ENCODE results near the gene APCDD1.

Gene APCDD1

DNA sequence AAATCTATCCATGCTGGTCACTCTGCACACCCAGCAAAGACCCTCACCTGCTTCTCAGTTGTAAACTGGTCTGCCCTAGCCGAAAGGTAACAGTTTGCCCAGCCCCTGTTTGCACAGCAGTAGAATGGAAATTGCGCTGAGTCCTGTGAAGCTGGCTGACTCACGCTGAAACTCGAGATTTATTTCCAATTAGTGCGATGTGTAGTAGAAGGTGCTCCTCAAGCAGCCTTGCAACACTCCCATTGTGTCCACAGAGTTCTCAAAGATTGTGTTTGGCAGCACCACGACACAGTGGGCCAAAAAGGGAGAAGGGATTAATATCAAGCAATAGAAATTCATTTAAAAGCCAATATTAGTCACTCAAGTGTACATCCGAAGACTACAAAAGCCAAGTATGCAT, 21.7 kb upstream of the APCDD1 start:
- DNase-seq: no peak

DNA sequence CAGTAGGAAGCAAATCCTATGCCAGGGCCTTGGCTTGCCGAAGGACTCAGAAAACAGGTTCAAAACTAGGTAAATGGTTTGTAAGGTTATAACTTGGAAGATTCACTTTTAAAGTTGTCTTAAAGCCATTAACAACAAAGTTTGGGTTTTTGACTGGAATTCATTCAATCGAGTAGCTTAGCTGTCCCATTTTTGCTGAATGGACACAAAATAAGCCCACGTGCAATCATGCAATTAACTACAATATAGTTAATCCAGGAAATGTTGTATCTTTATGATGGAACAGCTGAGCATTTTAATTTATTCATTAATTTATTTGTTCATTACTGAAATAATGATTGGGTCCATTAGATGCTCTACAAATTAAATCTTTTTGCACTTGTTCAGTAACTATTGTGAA, 18.3 kb upstream of the APCDD1 start:
- DNase-seq: no peak

DNA sequence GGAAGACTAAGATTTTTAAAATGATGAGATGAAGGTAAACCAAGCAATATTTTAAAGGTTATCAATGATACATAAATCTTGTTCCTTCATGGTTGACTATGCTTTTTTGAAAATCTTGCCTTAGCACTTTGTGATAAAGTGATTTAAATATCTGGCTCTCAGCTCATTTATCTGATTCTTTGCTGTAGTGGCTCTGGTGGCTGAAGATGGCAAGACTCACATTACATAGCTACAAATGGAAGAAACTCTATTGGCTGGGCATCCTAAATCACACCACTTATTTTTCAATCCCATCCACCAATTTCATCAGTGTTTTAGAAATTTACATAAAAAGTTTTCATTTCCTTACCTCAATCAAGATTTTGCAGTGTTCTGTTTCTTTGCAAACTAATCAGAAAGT, 16.6 kb upstream of the APCDD1 start:
- DNase-seq: no peak

DNA sequence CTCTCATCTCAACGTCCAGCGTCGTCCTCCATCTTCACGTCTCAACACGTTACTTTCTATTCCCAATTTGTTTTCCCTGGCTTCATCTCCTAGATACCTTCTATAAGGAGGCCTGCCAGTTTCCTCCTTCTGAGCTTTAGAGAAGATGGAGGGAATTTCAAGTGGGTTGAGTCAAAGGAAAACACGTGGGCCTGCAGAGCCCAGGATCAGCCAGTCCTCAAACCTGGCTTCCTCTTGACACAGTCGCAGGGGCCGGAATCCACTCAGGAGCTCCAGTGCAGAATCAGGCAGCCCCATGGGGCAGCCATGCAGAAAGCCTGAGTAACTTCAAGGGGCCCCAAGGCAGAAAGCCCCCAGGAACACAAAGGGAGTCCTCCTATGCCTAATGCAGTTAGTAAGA, 14.5 kb upstream of the APCDD1 start:
- no peak for DNase-seq

DNA sequence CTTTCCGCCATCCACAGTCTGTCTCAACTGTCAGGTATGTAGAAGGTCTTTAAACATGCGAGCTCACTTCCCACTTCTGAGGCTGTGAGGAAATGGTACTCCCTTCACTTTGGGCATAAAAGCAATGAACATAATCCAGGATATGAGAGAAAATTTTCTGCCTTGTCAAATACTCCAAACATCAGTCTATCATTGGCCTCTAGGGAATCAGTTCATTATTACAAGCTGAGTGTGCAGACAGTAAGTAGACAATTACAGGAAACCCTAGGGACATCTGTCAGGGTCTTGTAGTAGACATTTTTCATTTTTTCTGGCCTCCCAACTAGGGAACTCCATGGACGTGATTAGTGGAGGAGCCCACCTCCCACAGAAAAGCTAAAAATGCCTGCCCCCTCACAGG, 13.6 kb upstream of the APCDD1 start:
- DNase-seq: no peak

DNA sequence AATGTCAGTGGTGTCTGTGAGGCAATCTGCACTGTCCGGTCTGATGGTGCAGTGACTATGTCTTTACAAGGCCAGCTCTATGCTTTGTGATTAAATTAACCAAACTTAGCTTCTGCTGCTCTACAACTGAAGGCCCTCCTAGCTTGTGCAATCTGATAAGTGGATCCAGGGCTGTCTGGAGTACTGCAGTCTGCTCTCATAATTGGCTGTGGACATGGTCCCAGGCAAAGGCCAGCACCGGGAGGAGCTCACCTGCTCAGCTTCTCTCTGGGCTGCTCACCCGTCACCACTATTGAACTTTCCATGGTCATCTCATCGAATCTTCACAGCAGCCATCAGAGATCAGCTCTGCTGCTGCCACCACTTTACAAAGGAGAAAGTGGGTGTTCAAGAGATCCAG, 13.0 kb upstream of the APCDD1 start:
- no peak for DNase-seq

DNA sequence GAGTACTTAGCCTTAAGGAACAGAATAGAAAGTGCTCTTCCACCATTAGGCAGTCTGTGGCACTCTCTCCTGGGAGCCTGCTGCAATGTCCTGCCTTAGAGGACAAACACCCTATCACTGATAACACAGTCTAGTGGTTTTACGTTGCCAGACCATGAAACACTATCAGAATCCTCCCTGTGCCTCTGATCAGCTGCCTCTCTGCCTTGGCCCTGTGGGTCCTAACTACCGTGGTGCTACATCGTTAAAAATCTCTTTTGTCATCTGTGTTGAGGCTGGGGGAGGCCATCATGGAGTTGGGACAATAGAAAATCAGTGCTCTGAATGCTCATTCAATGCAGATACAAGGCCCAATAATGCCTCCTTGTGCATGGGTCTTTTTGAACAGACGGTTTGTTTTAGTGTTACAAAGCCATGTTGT, 11.9 kb upstream of the APCDD1 start:
- DNase-seq: no peak

DNA sequence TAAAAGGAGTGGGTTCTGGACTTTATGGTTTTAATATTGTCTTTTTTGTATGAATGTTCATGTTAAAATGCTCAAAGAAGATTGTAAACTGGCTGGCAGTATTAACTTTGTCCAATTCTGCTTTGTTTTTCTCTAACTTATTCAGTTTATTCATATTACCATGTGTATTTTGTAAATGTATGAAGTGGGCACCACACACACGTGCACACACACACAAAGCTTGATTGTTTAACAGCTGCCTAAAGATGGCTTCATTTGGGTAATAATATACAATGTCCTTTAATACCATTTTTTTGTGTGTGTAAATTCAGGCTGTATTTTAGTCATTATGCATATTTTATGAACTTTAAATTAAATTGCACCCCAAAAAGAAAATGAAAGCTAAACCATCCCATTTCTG, 11.4 kb upstream of the APCDD1 start:
- no peak for DNase-seq

DNA sequence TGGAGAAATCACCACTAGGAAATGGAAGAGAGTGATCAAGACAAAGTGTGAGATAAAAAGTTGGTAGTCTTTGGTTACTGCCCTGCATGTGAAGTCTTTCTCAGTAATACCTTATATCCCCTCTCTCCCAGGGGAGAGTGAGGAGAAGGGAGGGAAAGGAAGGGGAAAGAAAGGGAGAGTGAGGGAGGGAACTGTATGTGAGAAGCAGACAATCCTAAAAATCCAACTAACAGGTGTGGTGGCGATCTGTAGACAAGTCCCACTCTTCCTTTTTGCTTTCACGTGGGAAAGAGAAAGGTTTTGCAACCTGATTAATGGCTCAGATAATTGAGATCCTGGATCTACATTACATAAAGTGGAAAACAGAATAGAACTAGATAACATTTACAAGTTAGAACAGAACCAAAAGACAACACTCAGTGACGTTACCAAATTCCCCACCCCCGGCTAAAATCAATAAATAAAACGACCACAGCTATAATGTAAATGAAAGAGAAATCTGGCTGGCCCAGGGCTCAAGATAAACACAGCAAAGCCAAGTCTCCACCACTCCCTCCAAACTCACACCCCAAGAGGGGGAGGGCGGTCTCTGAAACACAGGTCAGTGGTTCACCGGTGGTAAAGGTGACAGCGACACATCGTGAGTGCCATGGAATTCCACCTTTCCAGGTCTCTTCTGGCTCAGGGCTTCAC, 10.0 kb upstream of the APCDD1 start:
- DNase-seq: no peak

DNA sequence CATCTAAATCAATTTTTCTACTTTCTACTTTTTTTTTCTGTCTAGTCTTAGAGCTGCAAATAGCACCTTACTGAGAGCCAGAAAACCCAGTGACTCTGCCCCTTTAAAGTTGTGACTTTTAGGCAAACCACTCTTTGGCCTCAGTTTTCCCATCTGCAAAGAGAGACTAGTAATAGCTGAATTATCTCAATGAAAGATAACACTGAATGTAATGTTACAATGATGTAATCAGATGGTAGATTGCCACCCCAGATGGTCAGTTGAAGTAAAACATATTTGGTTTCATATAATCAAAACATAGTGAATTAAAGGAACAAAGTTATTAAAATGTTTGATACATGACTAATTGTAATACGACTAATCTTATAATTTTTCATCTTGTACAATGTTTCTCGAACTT, 5.0 kb upstream of the APCDD1 start:
- DNase-seq: no peak

DNA sequence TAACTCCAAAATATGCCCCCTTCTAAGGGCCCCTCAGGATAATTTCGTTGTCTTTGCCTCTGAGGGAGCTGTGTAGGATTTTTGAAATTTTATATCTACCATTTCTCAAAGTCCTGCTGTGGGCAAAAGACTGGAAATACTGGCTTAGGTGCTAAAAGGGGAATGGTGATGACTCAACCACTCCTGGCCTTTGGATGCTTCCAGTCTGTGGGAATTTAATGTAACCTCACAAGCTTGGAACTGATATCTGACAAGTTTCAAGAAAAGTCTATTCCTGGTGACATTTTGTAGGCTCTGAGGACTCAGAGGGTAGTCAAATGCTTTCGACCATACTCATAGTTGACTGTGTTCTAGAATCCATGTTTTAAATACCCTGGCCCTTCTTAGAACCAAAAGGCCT, 3.4 kb upstream of the APCDD1 start:
- DNase-seq: no peak

DNA sequence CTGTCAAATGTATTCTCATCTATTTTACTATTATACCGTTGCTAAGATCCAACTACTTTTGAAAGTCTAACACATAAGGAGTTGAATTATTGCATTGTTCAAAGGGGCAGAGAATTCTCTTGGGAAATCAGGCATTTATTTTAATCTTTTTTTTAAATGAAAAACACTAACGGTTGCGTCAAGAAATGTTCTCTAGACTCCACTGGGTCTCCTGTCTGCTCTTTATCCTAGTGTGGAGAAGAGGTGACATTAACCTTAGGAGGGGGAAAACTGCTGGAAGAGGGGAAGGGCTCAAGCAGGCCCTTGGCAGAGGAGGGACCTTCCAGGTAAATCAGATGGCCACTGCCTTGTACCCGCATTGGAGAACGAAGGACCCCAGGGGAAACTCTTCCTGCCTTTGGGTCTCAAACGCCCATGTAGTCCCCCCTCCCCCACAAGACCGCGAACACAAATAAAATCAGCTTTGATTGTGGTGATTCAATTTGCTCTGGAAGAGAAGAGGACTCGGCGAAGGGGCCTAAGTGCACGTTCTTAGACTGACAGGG, 1.1 kb upstream of the APCDD1 start:
- no peak for DNase-seq

DNA sequence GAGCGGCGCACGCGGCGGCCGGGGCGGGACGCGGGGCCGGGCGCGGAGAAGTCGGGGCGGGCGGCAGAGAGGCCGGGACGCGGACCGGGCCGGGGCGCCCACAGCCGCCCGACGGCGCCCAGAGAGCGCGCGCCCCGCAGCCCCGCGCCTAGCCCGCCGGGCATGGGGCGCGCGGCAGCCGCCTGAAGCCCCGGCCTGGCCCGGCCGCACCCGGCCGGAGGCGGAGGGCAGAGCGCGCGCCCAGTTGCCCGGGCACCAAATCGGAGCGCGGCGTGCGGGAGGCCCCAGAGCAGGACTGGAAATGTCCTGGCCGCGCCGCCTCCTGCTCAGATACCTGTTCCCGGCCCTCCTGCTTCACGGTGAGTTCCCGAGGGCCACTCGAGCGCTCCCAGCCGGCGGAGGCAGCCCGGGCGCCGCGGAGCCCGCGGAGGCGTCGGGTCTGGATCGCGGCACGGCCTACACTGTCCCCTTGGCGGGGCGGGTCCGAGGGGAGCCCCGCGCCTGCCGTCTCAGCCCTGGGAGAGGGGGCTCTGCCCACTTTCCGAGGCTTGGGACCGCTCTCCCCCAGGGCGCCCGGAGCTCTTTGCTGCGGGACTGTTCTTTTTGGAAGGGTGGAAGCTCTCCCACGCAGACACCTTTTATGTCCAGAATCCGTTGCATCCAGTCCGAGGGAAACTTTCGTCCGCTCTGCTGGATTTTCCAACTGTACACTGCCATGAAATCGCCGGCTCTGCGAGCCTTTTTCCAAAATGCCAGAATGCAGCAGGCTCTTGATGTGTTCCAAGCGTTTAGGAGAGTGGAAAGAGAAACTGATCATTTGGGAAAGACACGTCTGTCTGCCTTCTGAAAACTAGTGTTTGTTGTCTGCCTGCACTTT, 484 bp downstream of the APCDD1 start:
- no peak for DNase-seq

DNA sequence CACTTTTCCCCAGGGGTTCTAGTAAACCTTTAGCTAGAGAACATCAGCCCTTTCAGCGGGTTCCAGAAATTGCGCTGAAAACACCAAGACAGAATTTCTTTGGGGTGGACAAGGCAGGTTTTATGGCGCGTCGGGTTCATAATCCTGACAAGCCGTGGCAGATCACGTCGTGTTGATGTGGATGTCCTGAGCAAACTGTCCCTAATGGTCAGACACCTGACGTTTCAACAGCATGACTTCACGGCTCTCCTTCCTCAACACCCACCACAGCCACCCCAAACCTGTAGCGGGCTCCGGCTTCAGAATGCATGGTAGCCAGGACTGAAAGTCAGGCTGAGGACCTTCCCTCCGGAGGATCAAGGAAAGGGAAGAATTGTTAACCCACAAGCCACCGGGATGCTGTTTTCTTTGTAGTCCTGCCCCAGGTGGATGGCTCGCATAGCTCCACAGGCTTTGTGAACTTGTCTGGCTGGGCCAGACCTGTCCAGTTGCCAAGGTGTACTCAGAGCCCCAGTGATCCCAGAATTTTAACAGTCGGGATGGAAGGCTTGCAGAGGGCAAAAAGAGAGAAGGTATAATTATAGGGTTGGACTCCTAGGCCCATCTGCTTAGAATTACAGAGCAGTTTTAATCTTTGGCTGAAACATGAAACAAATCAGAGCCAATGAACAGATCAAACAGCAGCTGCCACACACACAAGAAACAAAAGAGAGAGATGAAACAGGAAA, 1.5 kb downstream of the APCDD1 start:
- no peak for DNase-seq

DNA sequence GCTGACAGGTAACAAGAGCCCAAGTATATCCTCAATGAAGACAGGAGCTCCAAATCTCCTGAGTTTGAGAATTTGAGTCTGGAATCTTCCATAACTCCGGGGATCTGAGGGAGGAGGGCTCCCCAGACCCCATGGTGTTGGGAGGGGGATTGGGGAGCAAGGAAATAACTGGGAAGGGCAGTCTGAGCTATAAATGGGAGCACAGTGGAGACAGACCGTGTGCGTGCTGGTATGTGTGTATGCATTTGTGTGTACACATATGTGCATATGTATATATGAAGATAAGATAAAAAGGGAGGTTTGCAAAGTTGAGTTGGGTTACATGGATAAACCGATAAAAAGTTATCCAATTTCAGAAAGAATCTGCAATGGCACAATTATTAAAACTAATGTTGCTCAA, 2.3 kb downstream of the APCDD1 start:
- DNase-seq: no peak

DNA sequence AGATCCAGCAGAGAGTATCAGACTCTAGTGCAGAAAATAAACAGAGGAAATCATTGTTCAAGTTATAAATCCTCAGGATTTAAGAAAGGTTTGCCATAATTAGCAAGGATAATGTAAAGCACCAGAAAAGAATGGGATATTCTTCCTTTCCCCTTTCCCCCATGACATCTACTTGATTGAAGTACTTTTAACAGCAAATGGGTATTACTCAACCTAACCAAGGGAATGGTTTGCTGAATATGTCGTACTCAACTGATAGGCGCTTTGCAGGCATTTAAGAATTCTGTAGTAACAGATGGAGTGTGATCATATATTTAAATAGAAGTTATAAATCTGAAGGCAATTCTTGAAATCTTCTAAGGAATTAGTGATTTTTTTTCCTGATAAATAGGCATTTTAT, 2.7 kb downstream of the APCDD1 start:
- no peak for DNase-seq

DNA sequence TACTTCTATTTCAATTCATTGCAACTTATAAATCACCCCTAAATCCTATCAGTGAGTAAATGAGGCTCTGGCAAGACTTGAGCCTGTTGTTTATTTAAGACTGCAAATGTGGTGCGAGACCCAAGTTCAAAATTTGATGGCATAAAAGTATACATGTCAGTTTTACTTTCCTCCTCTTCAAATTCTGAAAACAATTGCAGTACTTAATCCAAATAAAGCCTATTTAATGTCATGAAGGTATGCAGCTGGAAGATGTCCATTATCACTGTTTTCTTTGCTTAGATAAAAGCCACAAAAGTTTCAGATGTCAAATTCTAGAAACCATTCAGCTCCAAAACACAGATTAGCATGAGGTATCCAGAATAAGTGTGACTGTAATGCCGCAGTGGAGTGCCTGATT, 3.3 kb downstream of the APCDD1 start:
- DNase-seq: no peak

DNA sequence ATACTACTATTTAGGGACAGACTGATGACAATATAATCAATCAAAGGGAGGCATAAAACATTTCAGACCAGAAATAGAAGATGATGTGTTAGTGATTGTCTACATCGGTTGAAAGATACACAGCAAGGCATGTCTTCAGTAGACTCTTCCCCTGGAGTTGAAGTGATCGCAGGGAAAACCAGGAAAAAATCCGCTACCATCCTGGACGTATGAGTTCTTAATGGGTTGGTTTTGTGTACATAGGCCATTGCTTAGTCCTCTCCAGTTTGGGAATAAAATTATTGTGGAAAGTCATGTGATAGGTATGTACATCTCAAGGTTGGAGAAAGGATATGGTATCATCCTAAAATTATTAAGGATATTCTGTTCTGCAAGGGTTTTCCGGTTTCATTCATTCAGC, 4.3 kb downstream of the APCDD1 start:
- no peak for DNase-seq

DNA sequence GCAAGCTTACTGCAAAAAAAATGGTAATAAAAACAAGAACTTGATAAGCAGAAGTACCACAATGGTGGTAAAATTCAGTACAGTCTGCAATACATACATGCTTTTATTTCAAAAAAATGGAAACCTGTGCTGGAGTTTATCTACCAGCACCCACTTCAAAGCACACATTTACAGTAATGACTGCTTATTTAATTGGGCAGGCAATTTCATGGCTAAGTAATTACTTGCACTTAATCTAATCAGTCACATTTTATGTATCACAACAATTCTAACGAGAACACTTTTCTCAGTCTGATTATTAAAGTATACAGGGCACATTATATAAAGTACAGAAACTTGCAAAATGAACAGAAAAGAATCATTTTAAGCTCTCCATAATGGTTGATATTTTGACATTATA, 5.2 kb downstream of the APCDD1 start:
- no peak for DNase-seq

DNA sequence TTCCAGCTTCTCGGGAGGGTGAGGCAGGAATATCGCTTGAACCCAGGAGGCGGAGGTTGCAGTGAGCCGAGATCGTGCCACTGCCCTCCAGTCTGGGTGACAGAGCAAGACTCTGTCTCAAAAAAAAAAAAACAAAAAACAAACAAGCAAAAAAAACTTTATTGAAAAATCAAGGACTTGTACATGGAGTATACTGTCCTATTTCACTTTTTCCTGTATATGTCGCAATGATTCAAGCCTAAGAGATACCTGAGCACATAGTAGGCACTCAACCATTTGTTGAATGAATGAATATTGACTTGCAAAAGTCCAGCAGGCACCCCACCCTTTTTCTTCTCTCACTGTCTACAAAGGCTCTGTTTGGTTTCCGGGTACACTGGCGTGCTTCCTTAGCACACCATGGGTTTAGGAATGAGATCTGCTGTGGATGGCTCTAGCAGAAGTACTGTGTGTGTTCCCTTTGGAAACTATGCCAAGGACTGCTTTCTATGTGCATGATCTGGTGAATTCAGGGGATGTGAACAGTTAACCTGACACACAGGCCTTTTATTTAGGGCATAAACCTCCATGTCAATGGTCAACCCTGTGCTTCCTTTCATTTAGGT, 6.1 kb downstream of the APCDD1 start:
- no peak for DNase-seq

DNA sequence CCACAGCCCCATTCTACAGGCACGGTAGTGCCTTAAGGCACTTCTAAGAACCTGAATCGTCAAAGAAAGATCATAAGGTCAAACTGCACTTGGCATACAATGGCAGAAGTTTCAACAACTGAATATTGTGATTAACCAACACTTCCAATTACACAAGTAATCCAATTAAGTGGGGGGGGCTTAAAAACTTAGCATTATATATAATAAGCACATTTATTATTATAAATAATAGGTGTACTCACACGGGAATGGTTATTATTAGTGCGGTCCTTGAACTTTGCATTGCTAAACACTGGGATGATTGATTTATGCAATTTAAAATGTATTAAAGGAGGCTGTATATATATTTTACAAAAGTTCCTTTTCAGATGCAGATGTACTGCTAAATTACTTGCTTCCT, 7.6 kb downstream of the APCDD1 start:
- no peak for DNase-seq

DNA sequence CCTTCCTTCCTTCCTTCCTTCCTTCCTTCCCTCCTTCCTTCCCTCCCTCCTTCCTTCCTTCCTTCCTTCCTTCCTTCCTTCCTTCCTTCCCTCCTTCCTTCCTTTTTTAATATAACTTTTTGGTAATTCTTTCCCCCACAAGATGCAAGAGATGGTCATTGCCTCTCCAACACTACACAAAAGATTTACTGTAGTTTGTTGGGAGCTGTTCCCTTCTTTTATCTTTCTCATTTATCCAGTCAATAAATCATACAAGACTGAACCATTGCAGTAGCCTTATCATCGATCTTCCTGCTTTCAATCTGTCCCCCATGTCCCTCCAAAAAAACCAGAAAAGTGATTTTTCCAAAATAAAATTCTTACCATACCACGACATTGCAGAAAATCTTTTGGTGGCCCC, 8.2 kb downstream of the APCDD1 start:
- no peak for DNase-seq

DNA sequence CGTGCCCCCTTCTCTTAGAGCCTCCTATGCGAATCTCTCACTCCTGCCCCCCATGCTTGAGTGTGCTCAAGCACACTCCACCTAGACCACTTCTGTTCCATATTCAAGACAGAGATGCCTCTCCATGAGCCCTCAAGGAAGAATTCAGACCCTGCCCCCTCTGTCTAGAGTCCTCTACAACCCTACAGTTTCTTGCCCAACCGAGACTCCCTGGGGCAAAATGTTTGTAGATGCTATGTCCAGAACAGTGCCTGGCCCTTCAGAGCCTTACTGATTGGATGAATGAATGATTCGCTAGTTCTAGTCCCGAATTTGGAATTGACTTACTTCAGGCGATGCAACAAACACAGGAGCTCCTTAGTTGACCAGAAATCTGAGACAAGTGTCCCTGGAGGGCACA, 8.7 kb downstream of the APCDD1 start:
- DNase-seq: no peak

Measured in NCI-H1930 (cell line).